HL-60/S4 treated with phorbol 12-myristate 13-acetate at 8.2 ng/mL for 4 days and 3 days (cell line): ENCODE measurements around the gene RERE.

ENCODE experiments used
- in situ Hi-C: fragments of 300-500 bp; cut with MboI; formaldehyde crosslinking; loops from 2 replicates; pipeline ENCODE4 v1.15.0; 2022; ENCODE audit warnings: low sequenced_read_pairs

Gene RERE

GRCh38 chr1:8324176-8324810 lies 493.1 kb downstream of the RERE start:
- in situ Hi-C loops = no loop called here

GRCh38 chr1:8323706-8324105 lies 493.7 kb downstream of the RERE start:
- in situ Hi-C loops = no loop called here

GRCh38 chr1:8321612-8322011 lies 495.8 kb downstream of the RERE start:
- in situ Hi-C loops = no loop called here

- in situ Hi-C loops = loop anchor here (10.0 kb wide), 1 partner anchor 304 kb away; no protein-coding TSS in a partner anchor
These were observed 499.0 kb downstream of the RERE start for GRCh38 chr1:8318436-8318835.

- in situ Hi-C loops = loop anchor here (10.0 kb wide), 1 partner anchor 303 kb away; no protein-coding TSS in a partner anchor
These were observed 499.6 kb downstream of the RERE start, which contains the start of gene SLC45A1 for GRCh38 chr1:8317647-8318381. Gene SLC45A1, plus strand, starts transcription at chr1:8318114. Its CDS starts 6,216 bp downstream, at chr1:8324330.

- in situ Hi-C loops = loop anchor here (10.0 kb wide), 1 partner anchor 301 kb away; no protein-coding TSS in a partner anchor
These were observed 501.6 kb downstream of the RERE start for GRCh38 chr1:8315573-8316475.

- in situ Hi-C loops = loop anchor here (10.0 kb wide), 1 partner anchor 300 kb away; no protein-coding TSS in a partner anchor
These were observed 502.8 kb downstream of the RERE start for GRCh38 chr1:8314346-8315280.

GRCh38 chr1:8313231-8313630 lies 504.2 kb downstream of the RERE start:
- in situ Hi-C loops = loop anchor here (10.0 kb wide), 1 partner anchor 298 kb away; no protein-coding TSS in a partner anchor

GRCh38 chr1:8312235-8313218 lies 504.9 kb downstream of the RERE start:
- in situ Hi-C loops = loop anchor here (10.0 kb wide), 1 partner anchor 298 kb away; no protein-coding TSS in a partner anchor

- in situ Hi-C loops = loop anchor here (10.0 kb wide), 1 partner anchor 296 kb away; no protein-coding TSS in a partner anchor
These were observed 506.2 kb downstream of the RERE start for GRCh38 chr1:8311068-8311718.

- in situ Hi-C loops = no loop called here
These were observed 509.8 kb downstream of the RERE start for GRCh38 chr1:8307628-8308027.

- in situ Hi-C loops = no loop called here
These were observed 513.6 kb downstream of the RERE start for GRCh38 chr1:8303876-8304275.

- in situ Hi-C loops = no loop called here
These were observed 514.3 kb downstream of the RERE start for GRCh38 chr1:8303141-8303540.
